ENCODE data around the gene SMPX.

DNA sequence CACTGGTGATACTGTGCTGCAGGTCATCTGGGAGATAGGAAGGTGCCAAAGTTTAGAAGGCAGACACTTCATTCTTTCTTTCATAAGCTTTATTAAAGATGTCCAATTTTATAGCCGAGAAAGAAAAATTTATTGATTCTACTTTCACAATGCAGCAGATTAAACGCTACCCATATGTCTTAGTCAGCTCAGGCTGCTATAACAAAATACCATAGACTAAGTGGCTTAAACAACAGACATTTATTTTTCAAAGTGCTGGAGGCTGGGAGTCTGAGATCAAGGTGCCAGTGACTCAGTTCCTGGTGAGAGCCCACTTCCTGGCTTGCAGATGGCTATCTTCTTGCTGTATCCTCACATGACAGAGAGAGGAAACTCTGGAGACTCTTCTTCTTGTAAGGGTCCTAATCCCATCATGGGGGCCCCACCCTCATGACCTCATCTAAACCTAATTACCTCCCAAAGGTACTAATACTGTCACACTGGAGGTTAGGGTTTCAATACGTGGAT lies 66.4 kb downstream of the SMPX start:
- TF ChIP-seq CTCF (IDR thresholded peaks at IDR 0.05): no peak
- TF ChIP-seq POLR2A (IDR thresholded peaks at IDR 0.05): no peak

Data from testis (tissue), 2 donors.